ENCODE measurements around the gene ST6GAL1. TPM values are rescaled to one million over a fixed set of nuclear protein-coding genes. Genes with fewer than 3 reads are reported as not detected.

Gene ST6GAL1
- total RNA-seq, 1 experiment from 2014 or later = 5.9 TPM

DNA sequence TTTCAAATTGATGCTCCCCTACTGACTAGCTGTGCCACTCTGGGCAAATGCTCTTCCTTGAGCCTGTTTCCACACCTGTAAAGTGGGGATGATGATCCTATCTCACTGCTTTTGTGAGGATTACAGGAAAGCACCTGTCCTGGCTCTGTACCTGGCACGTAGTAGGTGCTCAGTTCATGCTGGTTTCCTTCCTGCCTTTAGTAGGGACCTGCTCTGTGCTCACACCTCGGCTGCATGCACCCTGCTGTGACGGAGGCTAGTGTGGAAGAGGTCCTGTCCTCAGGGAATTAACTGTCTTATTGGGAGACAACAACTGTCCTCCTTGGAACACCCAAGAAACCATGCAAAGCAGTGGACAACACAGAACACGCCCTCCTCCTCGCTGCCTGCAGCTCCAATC is 147.2 kb downstream of the ST6GAL1 start:
- DNase-seq (ENCODE audit: low read depth) = no peak

GRCh38 chr3:187079090-187080022 is 149.0 kb downstream of the ST6GAL1 start:
- no peak for DNase-seq (ENCODE audit: low read depth)

GRCh38 chr3:187080799-187081450 is 150.6 kb downstream of the ST6GAL1 start:
- no peak for DNase-seq (ENCODE audit: low read depth)

GRCh38 chr3:187082758-187083375 is 152.5 kb downstream of the ST6GAL1 start:
- no peak for DNase-seq (ENCODE audit: low read depth)

DNA sequence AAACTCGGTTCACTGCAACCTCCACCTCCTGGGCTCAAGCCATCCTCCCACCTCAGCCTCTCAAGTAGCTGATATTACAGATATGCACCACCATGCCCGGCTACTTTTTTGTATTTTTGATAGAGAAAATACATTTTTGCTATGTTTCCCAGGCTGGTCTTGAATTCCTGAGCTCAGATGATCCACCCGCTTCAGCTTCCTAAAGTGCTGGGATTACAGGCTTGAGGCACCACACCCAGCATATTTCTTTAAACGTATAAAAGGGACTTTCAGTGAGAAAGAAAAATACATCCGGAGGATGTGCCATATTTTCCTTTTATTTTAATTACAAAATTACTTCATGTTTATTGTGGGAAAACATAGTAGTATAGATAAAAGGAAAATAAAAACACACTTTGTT is 153.8 kb downstream of the ST6GAL1 start:
- DNase-seq (ENCODE audit: low read depth) = no peak

DNA sequence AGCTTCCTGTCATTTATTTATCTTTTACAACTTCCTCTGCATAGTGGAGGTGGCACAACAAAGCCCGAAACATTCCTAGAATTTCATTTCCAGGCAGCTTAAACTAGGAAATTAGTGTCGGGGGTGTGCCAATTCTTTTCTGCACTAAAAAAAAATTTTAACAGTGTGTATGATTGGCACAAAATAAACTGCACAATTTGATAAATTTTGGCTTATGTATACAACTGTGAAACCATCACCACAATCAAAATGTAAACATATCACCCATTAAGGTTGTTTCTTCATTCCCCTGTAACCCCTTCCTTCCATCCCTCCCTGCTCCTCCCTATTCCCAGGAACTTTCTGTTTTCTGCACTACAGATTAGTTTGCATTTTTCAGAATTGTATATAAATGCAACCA is 154.3 kb downstream of the ST6GAL1 start:
- no peak for DNase-seq (ENCODE audit: low read depth)

DNA sequence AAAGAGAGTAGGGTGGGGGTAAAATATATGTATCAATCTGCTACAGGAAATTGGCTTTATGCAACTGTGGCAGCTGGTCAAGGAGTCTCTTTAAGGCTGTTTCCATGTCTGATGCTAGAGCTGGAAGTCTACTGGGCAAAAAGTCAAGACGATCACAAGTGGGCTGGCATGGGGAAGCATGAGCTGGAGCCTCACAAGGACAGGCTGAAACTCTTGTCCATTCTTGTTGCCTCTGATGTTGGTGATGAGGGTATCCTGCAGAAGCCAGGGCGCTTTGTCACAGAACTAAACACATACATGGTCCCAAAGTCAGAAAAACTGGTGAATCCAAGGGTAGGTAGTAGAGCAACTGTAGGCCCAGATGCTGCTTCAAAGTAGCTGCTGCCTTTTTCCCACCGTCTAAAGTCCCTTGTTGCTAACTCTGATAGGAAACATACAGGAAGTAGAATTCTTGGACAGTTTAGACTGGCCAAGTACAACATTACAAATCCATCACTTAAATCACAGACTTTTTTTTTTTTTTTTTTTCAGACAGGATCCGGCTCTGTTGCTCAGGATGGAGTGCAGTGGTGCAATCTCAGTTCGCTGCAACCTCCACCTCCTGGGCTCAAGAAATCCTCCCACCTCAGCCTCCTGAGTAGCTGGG is 154.8 kb downstream of the ST6GAL1 start:
- DNase-seq (ENCODE audit: low read depth) = no peak

DNA sequence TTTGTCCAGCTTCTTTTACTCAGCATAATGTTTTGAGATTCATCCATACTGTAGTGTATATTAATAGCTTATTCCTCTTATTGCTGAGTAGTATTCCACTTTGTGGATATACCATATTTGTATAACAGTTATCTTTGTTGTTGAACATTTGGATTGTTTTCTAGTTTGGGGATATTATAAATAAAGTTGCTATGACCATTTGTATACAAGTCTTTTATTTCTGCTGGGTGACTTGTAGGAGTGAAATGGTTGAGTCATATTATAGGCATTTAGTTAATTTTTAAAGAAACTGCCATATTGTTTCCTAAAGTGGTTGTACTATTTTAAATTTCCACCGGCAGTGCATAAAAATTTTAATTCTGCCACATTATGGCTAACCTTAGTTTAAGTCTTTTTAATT is 155.6 kb downstream of the ST6GAL1 start:
- no peak for DNase-seq (ENCODE audit: low read depth)

DNA sequence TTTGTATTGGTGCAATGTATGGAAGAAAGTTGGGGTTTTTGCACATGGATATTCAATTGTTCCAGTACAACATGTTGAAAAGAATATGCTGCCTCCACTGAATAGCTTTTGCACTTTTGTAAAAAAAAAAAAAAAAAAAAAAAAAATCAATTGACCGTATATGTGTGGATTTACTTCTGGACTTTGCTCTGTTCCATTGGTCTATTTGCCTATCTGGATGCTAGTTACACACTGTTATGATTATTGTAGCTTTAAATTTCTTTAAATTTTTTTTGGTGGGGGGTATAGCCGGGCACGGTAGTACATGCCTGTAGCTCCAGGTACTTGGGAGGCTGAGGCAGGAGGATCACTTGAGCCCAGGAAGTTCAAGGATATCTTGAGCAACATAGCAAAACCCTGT is 156.5 kb downstream of the ST6GAL1 start:
- no peak for DNase-seq (ENCODE audit: low read depth)

- DNase-seq (ENCODE audit: low read depth) = no peak
Observed at GRCh38 chr3:187088701-187089100, 158.4 kb downstream of the ST6GAL1 start.

GRCh38 chr3:187093320-187093719 is 163.0 kb downstream of the ST6GAL1 start:
- DNase-seq (ENCODE audit: low read depth) = no peak

DNA sequence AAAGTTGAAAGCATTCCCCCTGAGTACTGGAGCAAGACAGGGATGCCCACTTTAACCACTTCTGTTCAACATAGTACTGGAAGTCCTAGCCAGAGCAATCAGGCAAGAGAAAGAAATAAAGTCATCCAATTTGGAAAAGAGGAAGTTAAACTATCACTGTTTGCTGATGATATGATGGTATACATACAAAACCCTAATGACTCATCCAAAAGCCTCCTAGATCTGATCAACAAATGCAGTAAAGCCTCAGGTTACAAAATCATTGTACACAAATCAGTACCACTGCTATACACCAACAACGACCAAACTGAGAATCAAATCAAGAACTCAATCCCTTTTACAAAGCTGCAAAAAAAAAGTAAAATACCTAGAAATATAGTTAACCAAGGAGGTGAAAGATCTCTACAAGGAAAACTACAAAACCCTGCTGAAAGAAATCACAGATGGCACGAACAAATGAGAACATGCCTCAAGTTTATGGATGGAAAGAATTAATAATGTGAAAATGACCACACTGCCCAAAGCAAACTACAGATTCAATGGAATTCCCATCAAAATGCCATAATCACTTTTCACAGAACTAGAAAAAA is 168.7 kb downstream of the ST6GAL1 start:
- no peak for DNase-seq (ENCODE audit: low read depth)

DNA sequence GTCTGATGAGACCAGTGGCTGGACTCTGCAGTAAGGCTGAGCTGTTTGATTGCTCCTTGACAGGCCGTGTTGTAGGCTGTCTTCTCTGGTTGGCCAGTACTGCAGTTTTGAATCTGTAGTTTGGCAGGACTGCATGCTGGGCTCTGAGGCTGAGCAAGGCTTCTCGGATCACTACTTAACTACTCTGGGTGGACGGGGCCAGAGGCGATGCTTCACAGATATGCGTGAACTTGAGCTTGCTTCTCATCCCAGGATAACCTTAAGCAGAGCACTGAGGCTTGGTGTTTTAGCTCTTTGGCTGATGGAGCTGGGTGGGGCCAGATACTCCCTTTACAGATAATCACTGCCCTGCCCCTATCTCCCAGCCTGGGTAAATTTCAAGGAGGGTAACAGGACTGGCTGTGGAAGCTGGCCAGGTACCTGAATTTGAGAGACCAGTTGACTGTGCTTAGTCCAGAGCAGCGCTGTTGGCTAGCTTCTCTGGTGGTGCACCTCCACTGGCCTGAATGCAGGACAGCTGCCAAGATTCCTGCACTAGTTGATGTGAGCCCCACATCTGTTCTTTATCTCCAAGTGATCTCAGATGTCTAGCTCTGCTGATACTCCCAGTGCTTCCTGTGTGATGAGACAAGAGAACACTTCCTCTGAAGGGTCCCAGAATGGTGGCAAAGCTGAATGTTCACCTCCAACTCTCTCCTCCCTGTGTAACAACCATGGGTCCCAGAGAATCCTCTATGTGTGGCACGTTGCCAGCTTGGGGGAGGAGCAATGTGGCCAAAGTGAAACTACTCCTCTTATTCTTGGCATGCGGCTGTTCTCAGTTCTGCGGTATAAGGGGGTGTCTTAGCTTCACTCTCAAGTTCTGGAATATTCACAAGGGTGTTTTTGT is 171.1 kb downstream of the ST6GAL1 start:
- DNase-seq (ENCODE audit: low read depth) = peak; percentile 82

- no peak for DNase-seq (ENCODE audit: low read depth)
Observed at GRCh38 chr3:187102073-187102634, 171.8 kb downstream of the ST6GAL1 start.

- no peak for DNase-seq (ENCODE audit: low read depth)
Observed at GRCh38 chr3:187103251-187103650, 172.9 kb downstream of the ST6GAL1 start.

DNA sequence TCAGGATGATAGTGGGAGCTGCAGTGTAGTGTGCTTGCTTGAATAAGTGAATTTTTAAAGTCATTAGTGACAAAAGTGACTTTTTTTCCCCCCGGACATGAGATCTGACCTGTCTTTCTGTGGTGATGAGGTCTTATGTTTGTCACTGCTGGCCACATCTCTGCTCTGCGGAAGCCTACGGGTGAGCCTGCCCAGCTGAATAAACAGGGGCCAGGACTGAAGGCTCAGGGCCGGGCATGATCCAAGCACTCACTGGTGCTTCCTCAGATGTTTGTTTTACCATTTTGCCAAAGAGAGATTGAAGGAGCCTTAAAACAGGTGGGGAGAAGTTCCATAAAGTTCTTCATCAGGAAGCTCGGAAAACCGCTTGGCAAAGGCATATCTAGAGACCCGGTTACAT is 174.0 kb downstream of the ST6GAL1 start:
- DNase-seq (ENCODE audit: low read depth) = no peak

- peak; percentile 55 for DNase-seq (ENCODE audit: low read depth)
Observed at GRCh38 chr3:187104933-187105332, 174.6 kb downstream of the ST6GAL1 start.

GRCh38 chr3:187105700-187106099 is 175.4 kb downstream of the ST6GAL1 start:
- DNase-seq (ENCODE audit: low read depth) = no peak

- DNase-seq (ENCODE audit: low read depth) = no peak
Observed at GRCh38 chr3:187107989-187108388, 177.7 kb downstream of the ST6GAL1 start.

- DNase-seq (ENCODE audit: low read depth) = no peak
Observed at GRCh38 chr3:187110156-187110555, 179.8 kb downstream of the ST6GAL1 start.
